ENCODE measurements around the gene SMIM45.

SMIM45 gene

GRCh38 chr22:41976961-41977566 is 25.1 kb downstream of the SMIM45 start:
- H3K27me3 ChIP-seq: peaks cover 0 to 18% (median 12%) of the 10 kb centered on the region in 4 donors
- peaks cover 9 to 16% (median 11%) of the 10 kb centered on the region in 4 donors for H3K4me1 ChIP-seq
- no peak for TF ChIP-seq POLR2A (IDR thresholded peaks at IDR 0.05)
- DNase-seq (no peak), ATAC-seq (ENCODE audit: low FRiP score in 2 of 2) (no peak)
- no peak overlapping the region for H3K27ac ChIP-seq
- 3 to 4% methylated on average over 7 to 45 of the region's 46 CpGs for WGBS, 2 donors
- H3K36me3 ChIP-seq: no peaks in the 10 kb centered on the region
- no peaks in the 10 kb centered on the region for H3K9me3 ChIP-seq
- H3K4me3 ChIP-seq: peak overlapping the region in 3 of 4 donors; percentile 46 to 54 (median 52)

GRCh38 chr22:41978732-41979131 is 26.8 kb downstream of the SMIM45 start:
- no peak for ATAC-seq (ENCODE audit: low FRiP score in 2 of 2)
- Histone ChIP-seq H3K27ac (no peak overlapping the region), H3K9me3 (no peaks in the 10 kb centered on the region), H3K36me3 (no peaks in the 10 kb centered on the region), H3K4me3 (no peak overlapping the region), H3K4me1 (peaks cover 9 to 16% (median 11%) of the 10 kb centered on the region in 4 donors), H3K27me3 (peaks cover 0 to 18% (median 12%) of the 10 kb centered on the region in 4 donors)
- 94 to 100% methylated on average over 1 of the region's 1 CpG for WGBS, 2 donors
- TF ChIP-seq POLR2A (IDR thresholded peaks at IDR 0.05) (no peak), CTCF (IDR thresholded peaks at IDR 0.05) (no peak), POLR2AphosphoS5 (IDR thresholded peaks at IDR 0.05) (no peak), EP300 (IDR thresholded peaks at IDR 0.05) (no peak)
- DNase-seq: no peak

- no peaks in the 10 kb centered on the region for H3K9me3 ChIP-seq
Measured at GRCh38 chr22:41979423-41980250, 27.7 kb downstream of the SMIM45 start.

GRCh38 chr22:41982865-41983264 is 30.9 kb downstream of the SMIM45 start:
- H3K27ac ChIP-seq: peak overlapping the region in 1 of 4 donors; percentile 7
- no peak for TF ChIP-seq POLR2AphosphoS5 (IDR thresholded peaks at IDR 0.05)
- TF ChIP-seq POLR2A (IDR thresholded peaks at IDR 0.05): no peak
- no peak for TF ChIP-seq CTCF (IDR thresholded peaks at IDR 0.05)
- no peak for TF ChIP-seq EP300 (IDR thresholded peaks at IDR 0.05)
- H3K9me3 ChIP-seq: no peaks in the 10 kb centered on the region
- H3K4me1 ChIP-seq: no peaks in the 10 kb centered on the region
- H3K4me3 ChIP-seq: no peak overlapping the region
- ATAC-seq (ENCODE audit: low FRiP score in 2 of 2) (no peak), DNase-seq (no peak)
- WGBS, 2 donors: 67 to 72% methylated on average over 5 of the region's 5 CpGs
- no peaks in the 10 kb centered on the region for H3K27me3 ChIP-seq
- no peaks in the 10 kb centered on the region for H3K36me3 ChIP-seq

More at GRCh38 chr22:41979423-41980250, 27.7 kb downstream of the SMIM45 start:
- no peak overlapping the region for H3K4me3 ChIP-seq
- 81 to 85% methylated on average over 9 of the region's 9 CpGs for WGBS, 2 donors
- DNase-seq (no peak), ATAC-seq (ENCODE audit: low FRiP score in 2 of 2) (no peak)
- H3K27ac ChIP-seq: no peak overlapping the region
- no peaks in the 10 kb centered on the region for H3K36me3 ChIP-seq
- TF ChIP-seq POLR2A (IDR thresholded peaks at IDR 0.05): no peak
- no peak for TF ChIP-seq POLR2AphosphoS5 (IDR thresholded peaks at IDR 0.05)
- TF ChIP-seq CTCF (IDR thresholded peaks at IDR 0.05): no peak
- no peak for TF ChIP-seq EP300 (IDR thresholded peaks at IDR 0.05)
- peaks cover 9 to 16% (median 11%) of the 10 kb centered on the region in 4 donors for H3K4me1 ChIP-seq
- H3K27me3 ChIP-seq: peaks cover 0 to 18% (median 12%) of the 10 kb centered on the region in 4 donors

- WGBS, 2 donors: 56 to 73% methylated on average over 6 of the region's 6 CpGs
- H3K4me3 ChIP-seq: no peak overlapping the region
- H3K27me3 ChIP-seq: no peaks in the 10 kb centered on the region
- no peaks in the 10 kb centered on the region for H3K36me3 ChIP-seq
- TF ChIP-seq CTCF (IDR thresholded peaks at IDR 0.05) (no peak), POLR2A (IDR thresholded peaks at IDR 0.05) (peak in 1 of 4 donors; percentile 20), EP300 (IDR thresholded peaks at IDR 0.05) (peak in 1 of 4 donors; percentile 21), POLR2AphosphoS5 (IDR thresholded peaks at IDR 0.05) (no peak)
- no peak for DNase-seq
- ATAC-seq (ENCODE audit: low FRiP score in 2 of 2): peak; percentile 40 to 48
- peak overlapping the region in 1 of 4 donors; percentile 7 for H3K27ac ChIP-seq
- H3K4me1 ChIP-seq: no peaks in the 10 kb centered on the region
- no peaks in the 10 kb centered on the region for H3K9me3 ChIP-seq
Measured at GRCh38 chr22:41983513-41984405, 31.8 kb downstream of the SMIM45 start.
